Measurements from ENCODE around the gene TALDO1. TPM values are rescaled to one million over a fixed set of nuclear protein-coding genes. Genes with fewer than 3 reads are reported as not detected.
A peak's percentile ranks its signal among the peaks of the same experiment; 100 is the strongest.

TALDO1 gene
- total RNA-seq, 6 experiments from 2014 or later, result 102 to 184 (median 150) TPM

DNA sequence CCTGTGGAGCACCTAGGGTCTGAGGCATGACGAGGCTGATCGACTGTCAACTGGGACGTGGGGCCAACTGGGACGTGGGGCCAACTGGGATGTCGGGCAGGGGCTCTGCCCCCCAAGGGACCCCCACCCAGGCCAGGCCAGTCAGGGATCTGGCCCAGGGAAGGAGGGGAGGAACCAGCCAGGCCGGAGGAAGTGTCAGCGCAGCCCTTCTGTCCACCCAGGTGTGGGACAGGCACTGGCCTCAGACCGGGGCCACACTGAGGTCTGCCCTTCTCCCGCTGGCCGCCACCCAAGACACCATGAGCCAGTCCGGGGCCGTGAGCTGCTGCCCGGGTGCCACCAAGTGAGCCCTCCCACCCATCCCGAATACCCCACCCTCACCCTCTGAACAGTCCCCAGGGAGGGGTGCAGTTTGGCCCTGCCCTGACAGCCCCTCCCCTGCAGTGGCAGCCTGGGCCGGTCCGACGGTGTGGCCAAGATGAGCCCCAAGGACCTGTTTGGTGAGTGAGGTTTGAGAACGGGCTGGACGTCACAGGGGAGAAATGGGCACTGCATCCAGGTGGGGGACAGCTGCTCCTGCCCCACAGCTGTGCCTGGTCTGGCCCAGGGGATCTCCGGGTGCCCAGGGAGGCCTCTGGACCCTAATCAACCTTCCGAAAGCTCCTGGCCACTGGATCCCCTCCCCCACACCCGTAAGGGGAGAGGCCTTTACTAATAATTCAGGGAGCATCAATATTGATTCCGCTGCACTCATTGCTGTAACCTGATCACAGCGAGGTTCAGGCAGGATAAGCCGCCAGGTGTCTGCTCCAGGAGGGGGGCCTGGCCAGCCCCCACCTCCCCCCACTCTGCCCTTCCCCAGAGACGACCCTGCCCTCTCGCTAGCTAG is 37.9 kb upstream of the TALDO1 start:
- H3K27me3 ChIP-seq, result no peaks in the 10 kb centered on the region
- peaks cover 0 to 43% (median 19%) of the 10 kb centered on the region in 4 donors for H3K4me1 ChIP-seq
- DNase-seq (peak in 1 of 3 donors; percentile 64), ATAC-seq (no peak)
- WGBS (ENCODE audit: insufficient coverage, low coverage, low lambda C conversion rate, missing lambda C conversion rate), result 14% methylated on average over 1 of the region's 27 CpGs
- intact Hi-C loops (cut with DNase I), result no loop called here
- TF ChIP-seq, protein P1, sequence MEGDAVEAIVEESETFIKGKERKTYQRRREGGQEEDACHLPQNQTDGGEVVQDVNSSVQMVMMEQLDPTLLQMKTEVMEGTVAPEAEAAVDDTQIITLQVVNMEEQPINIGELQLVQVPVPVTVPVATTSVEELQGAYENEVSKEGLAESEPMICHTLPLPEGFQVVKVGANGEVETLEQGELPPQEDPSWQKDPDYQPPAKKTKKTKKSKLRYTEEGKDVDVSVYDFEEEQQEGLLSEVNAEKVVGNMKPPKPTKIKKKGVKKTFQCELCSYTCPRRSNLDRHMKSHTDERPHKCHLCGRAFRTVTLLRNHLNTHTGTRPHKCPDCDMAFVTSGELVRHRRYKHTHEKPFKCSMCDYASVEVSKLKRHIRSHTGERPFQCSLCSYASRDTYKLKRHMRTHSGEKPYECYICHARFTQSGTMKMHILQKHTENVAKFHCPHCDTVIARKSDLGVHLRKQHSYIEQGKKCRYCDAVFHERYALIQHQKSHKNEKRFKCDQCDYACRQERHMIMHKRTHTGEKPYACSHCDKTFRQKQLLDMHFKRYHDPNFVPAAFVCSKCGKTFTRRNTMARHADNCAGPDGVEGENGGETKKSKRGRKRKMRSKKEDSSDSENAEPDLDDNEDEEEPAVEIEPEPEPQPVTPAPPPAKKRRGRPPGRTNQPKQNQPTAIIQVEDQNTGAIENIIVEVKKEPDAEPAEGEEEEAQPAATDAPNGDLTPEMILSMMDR (IDR thresholded peaks at IDR 0.05), result no peak
- peak overlapping the region in 1 of 3 donors; percentile 37 for H3K27ac ChIP-seq
- no peaks in the 10 kb centered on the region for H3K36me3 ChIP-seq
- H3K4me3 ChIP-seq, result no peak overlapping the region
- H3K9me3 ChIP-seq, result no peaks in the 10 kb centered on the region

DNA sequence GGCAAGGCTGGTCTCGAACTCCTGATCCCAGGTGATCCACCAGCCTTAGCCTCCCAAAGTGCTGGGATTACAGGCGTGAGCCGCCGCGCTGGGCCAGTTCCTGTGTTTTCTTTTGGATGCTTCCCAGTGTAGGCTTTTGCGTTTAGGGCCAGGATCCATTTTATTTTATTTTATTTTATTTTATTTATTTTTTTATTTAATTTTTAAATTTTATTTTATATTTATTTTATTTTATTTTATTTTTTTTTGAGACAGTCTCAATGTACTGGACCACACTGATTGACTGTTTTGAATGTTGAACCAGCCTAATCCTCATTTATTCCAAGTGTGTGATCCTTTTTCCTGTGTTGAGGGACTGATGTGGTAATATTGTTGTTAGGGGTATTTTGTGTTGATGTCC is 32.8 kb upstream of the TALDO1 start:
- no peak for TF ChIP-seq POLR2A (IDR thresholded peaks at IDR 0.05)
- TF ChIP-seq, protein P1 (IDR thresholded peaks at IDR 0.05), result no peak
- H3K4me1 ChIP-seq, result peaks cover 0 to 25% (median 10%) of the 10 kb centered on the region in 4 donors
- DNase-seq (no peak), ATAC-seq (no peak)
- WGBS (ENCODE audit: insufficient coverage, low coverage, low lambda C conversion rate, missing lambda C conversion rate), result 100% methylated on average over 2 of the region's 6 CpGs
- H3K4me3 ChIP-seq, result no peak overlapping the region
- intact Hi-C loops (cut with DNase I), result no loop called here
- no peaks in the 10 kb centered on the region for H3K27me3 ChIP-seq
- no peaks in the 10 kb centered on the region for H3K9me3 ChIP-seq
- H3K36me3 ChIP-seq, result peaks cover 0 to 9% (median 2%) of the 10 kb centered on the region in 4 donors
- H3K27ac ChIP-seq, result no peak overlapping the region

DNA sequence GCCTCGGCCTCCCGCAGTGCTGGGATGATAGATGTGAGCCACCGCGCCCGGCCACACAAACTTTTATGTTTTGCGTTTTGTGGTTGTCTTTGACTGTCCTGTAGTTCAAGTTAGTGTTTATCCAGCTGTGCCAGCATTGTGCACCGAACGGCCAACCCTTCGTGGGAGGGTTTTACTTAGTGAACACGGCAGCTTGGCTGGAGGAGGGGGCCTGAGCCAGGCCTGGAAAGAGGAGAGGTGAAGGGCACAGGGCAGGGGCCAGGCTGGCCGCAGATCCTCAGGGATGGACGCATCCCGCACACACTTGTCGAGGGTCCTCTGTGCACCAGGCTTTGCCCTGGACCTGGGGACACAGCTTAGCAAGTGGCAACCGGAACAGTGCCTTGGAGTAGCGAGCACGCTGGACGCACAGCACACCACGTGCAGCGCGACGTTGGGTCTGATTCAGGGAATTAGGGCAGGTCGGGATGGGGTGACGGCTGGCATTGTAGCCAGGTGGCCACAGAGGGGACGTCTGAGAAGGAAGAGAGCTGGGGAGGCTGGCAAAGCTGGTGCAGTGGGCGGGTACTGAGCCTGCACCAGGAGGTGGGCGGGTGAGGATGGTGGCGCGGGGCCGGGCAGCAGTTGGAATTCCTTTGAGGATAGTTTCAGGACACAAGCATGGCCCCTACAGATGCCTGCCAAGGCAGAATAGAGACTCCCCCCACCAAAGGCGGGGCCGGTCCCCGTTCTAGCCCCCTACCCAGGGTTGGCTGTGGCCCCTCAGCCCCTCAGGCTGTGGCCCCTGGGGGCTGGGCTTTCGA is 27.8 kb upstream of the TALDO1 start:
- H3K36me3 ChIP-seq, result peaks cover 0 to 42% (median 7%) of the 10 kb centered on the region in 4 donors
- no peak overlapping the region for H3K4me3 ChIP-seq
- no peak for TF ChIP-seq POLR2A (IDR thresholded peaks at IDR 0.05)
- TF ChIP-seq, protein P1 (IDR thresholded peaks at IDR 0.05), result no peak
- no peak overlapping the region for H3K27ac ChIP-seq
- H3K27me3 ChIP-seq, result no peaks in the 10 kb centered on the region
- WGBS (ENCODE audit: insufficient coverage, low coverage, low lambda C conversion rate, missing lambda C conversion rate), result 78% methylated on average over 15 of the region's 34 CpGs
- H3K9me3 ChIP-seq, result no peaks in the 10 kb centered on the region
- peaks cover 0 to 4% (median 0%) of the 10 kb centered on the region in 4 donors for H3K4me1 ChIP-seq
- ATAC-seq (no peak), DNase-seq (no peak)
- intact Hi-C loops (cut with DNase I), result loop anchor here (10.0 kb wide), 1 partner anchor 55 kb away; no protein-coding TSS in a partner anchor

DNA sequence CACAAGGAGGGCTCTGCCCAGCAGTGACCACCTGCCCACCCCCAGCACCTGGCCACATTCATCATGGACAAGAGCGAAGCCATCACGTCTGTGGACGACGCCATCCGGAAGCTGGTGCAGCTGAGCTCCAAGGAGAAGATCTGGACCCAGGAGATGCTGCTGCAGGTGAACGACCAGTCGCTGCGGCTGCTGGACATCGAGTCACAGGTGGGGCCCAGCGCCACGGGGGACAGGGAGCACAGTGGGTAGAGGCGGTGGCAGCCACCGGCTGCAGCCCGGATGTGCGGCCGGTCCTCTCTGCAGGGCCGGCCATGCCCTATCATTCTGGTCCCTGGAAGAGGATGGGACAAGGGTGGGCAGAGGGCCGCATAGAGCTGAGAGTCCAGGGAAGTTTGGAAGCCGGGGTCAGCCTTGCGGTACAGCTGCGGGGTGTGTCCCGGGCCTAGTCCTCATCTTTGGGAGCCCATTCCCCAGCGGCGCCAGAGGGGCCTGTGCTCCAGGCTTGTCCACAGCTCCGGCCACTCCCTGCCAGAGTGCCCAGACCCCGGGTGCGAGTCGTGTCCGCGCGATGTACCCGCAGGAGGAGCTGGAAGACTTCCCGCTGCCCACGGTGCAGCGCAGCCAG is 27.1 kb upstream of the TALDO1 start:
- Histone ChIP-seq H3K4me3 (no peak overlapping the region), H3K4me1 (peaks cover 0 to 3% (median 0%) of the 10 kb centered on the region in 4 donors), H3K36me3 (peaks cover 0 to 48% (median 8%) of the 10 kb centered on the region in 4 donors), H3K27ac (no peak overlapping the region), H3K9me3 (no peaks in the 10 kb centered on the region), H3K27me3 (no peaks in the 10 kb centered on the region)
- ATAC-seq (no peak), DNase-seq (peak in 2 of 3 donors; percentile 51 to 58)
- intact Hi-C loops (cut with DNase I), result loop anchor here (10.0 kb wide), 1 partner anchor 55 kb away; no protein-coding TSS in a partner anchor
- TF ChIP-seq POLR2A (IDR thresholded peaks at IDR 0.05), result no peak
- TF ChIP-seq, protein P1 (IDR thresholded peaks at IDR 0.05), result no peak
- WGBS (ENCODE audit: insufficient coverage, low coverage, low lambda C conversion rate, missing lambda C conversion rate), result 100% methylated on average over 1 of the region's 35 CpGs
